GM21447 (cell line): ENCODE results near the gene OR6X1.
"Not testable (repeated sequence)": the region's sequence is repeated elsewhere in the genome, so short reads cannot be mapped to it uniquely, and the experiment has no call there.

Experiments
- ATAC-seq: cut with Tn5 transposase; IDR thresholded peaks from one replicate; pipeline ENCODE4 v1.9.1; 2021; ENCODE audit not compliant: unreplicated experiment

Gene OR6X1

GRCh38 chr11:123755344-123755743 is 1.0 kb upstream of the OR6X1 start:
- ATAC-seq, result no peak

GRCh38 chr11:123753110-123753509 is 1.2 kb downstream of the OR6X1 start:
- ATAC-seq, result no peak

- no peak for ATAC-seq
These were observed 2.5 kb downstream of the OR6X1 start for GRCh38 chr11:123751781-123752180.

- ATAC-seq, result not testable (repeated sequence)
These were observed 6.0 kb downstream of the OR6X1 start for GRCh38 chr11:123748349-123748748.

GRCh38 chr11:123745764-123746451 is 8.4 kb downstream of the OR6X1 start:
- ATAC-seq, result no peak

GRCh38 chr11:123742724-123743120 is 11.6 kb downstream of the OR6X1 start:
- no peak for ATAC-seq

- ATAC-seq, result no peak
These were observed 12.1 kb downstream of the OR6X1 start for GRCh38 chr11:123742031-123742723.

- ATAC-seq, result peak; percentile 98
These were observed 12.9 kb downstream of the OR6X1 start, which contains the start of gene ZNF202 for GRCh38 chr11:123741159-123742030. Gene ZNF202, minus strand, starts transcription at chr11:123741660. Its CDS starts 10,772 bp downstream, at chr11:123730888.

GRCh38 chr11:123740787-123741158 is 13.5 kb downstream of the OR6X1 start:
- peak; percentile 3 for ATAC-seq

GRCh38 chr11:123738374-123738773 is 15.9 kb downstream of the OR6X1 start:
- no peak for ATAC-seq

GRCh38 chr11:123736769-123737168 is 17.5 kb downstream of the OR6X1 start:
- ATAC-seq, result no peak

GRCh38 chr11:123729602-123730001 is 24.7 kb downstream of the OR6X1 start:
- ATAC-seq, result no peak

- ATAC-seq, result no peak
These were observed 28.2 kb downstream of the OR6X1 start for GRCh38 chr11:123725995-123726655.

- no peak for ATAC-seq
These were observed 34.9 kb downstream of the OR6X1 start for GRCh38 chr11:123719452-123719851.

- ATAC-seq, result no peak
These were observed 35.8 kb downstream of the OR6X1 start for GRCh38 chr11:123718469-123718868.

- no peak for ATAC-seq
These were observed 36.3 kb downstream of the OR6X1 start for GRCh38 chr11:123718063-123718462.

GRCh38 chr11:123712627-123713026 is 41.7 kb downstream of the OR6X1 start:
- ATAC-seq, result not testable (repeated sequence)

- ATAC-seq, result no peak
These were observed 46.6 kb downstream of the OR6X1 start for GRCh38 chr11:123707606-123708205.

- ATAC-seq, result no peak
These were observed 47.1 kb downstream of the OR6X1 start for GRCh38 chr11:123707206-123707605.

GRCh38 chr11:123704341-123704740 is 50.0 kb downstream of the OR6X1 start:
- ATAC-seq, result no peak
